Nephron progenitor cell (in vitro differentiated cells): ENCODE data around the gene PLPP7.

ENCODE experiments used
- DNase-seq: peaks from one replicate; pipeline ENCODE4 v3.0.0; 2021
- H3K27ac Mint-ChIP-seq: 2 replicates; pipeline ENCODE4 v1.8.0; 2021; ENCODE audit warnings: mild to moderate bottlenecking, moderate library complexity, mixed read lengths
- H3K27me3 Mint-ChIP-seq: 2 replicates; pipeline ENCODE4 v1.8.0; 2021; ENCODE audit warnings: mild to moderate bottlenecking, low read depth, mixed read lengths; ENCODE audit not compliant: poor library complexity
- H3K36me3 Mint-ChIP-seq: 2 replicates; pipeline ENCODE4 v1.8.0; 2021; ENCODE audit warnings: low read depth, mixed read lengths
- H3K4me1 Mint-ChIP-seq: 2 replicates; pipeline ENCODE4 v1.8.0; 2021; ENCODE audit warnings: mixed read lengths
- H3K4me3 Mint-ChIP-seq: 2 replicates; pipeline ENCODE4 v1.8.0; 2021; ENCODE audit warnings: mild to moderate bottlenecking, moderate library complexity, mixed read lengths
- H3K9me3 Mint-ChIP-seq: 2 replicates; pipeline ENCODE4 v1.8.0; 2021; ENCODE audit warnings: mild to moderate bottlenecking, moderate library complexity, mixed read lengths
- TF ChIP-seq, protein P1 (sequence below): fragments of 200-600 bp; sonication (generic); IDR thresholded peaks from 2 replicates; pipeline ENCODE4 v1.5.0; 2021; ENCODE audit warnings: antibody characterized with exemption

The PLPP7 gene

DNA sequence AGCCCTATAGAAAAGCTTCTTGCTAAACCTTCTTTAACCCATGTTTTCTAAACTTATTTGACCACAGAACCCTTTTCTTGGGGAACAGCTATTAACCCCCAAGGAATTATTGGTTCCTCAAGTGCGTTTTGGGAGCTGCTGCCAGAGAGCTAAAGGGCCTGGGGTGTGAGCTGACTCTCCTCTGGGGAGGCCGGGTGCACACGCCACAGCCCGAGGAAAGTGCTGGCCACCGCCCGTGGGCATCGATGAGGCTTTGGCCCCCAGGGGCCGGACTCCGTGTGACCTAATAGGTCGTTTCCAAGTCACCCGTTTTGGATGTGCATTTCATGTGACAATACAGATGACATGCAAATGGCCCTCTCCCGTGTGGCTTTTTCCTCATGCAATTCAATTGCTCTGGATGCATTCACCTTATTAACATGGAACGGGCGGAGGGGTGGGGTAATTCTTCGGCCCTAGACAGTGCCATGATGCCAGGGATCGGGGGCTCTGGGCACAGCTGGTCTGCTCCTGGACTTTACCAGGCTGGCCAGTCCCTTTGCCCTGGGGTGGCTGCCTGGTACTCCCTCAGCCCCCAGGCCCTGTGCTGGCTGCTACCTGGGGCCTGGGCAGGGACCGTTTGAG, 19.5 kb downstream of the PLPP7 start:
- no peak for DNase-seq
- Mint-ChIP-seq H3K27ac (no peak overlapping the region), H3K4me3 (no peak overlapping the region), H3K4me1 (peaks cover 6% of the 10 kb centered on the region), H3K9me3 (no peaks in the 10 kb centered on the region), H3K36me3 (no peaks in the 10 kb centered on the region), H3K27me3 (peaks cover 4% of the 10 kb centered on the region)
- TF ChIP-seq, protein P1, sequence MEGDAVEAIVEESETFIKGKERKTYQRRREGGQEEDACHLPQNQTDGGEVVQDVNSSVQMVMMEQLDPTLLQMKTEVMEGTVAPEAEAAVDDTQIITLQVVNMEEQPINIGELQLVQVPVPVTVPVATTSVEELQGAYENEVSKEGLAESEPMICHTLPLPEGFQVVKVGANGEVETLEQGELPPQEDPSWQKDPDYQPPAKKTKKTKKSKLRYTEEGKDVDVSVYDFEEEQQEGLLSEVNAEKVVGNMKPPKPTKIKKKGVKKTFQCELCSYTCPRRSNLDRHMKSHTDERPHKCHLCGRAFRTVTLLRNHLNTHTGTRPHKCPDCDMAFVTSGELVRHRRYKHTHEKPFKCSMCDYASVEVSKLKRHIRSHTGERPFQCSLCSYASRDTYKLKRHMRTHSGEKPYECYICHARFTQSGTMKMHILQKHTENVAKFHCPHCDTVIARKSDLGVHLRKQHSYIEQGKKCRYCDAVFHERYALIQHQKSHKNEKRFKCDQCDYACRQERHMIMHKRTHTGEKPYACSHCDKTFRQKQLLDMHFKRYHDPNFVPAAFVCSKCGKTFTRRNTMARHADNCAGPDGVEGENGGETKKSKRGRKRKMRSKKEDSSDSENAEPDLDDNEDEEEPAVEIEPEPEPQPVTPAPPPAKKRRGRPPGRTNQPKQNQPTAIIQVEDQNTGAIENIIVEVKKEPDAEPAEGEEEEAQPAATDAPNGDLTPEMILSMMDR, result no peak

DNA sequence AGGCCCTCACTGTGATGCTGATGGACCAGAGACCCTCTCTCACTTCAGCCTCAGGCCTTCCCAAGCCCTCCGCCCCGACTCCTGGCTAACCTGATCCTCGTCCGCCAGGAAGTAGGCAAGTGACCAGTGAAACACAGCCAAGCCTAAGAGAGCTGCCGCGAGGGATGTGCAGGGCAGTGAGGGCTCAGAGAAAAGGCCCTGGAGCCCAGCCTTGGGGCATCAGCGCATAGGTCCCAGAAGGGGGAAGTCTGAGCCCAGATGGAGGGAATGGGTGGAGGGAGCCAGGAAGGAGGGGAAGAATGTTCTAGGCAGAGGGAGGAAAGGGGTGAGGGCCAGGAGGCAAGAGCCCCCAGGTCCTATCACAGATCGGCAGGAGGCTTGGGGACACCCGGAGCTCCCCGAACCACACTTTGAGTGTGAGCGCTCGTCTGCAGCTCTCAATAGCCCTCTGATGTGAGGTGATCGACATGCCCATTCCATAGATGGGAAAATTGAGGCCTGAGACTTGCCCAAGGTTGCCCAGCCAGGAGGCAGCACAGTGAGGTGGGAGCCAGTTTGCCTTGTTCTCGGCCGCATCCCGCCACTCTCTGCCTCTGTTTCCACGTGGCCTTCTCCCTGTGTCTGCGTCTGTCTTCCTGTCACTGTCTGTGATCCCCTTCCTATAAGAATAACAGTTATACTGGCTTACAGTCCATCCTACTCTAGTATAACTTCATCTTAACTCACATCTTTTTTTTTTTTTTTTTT, 20.2 kb downstream of the PLPP7 start:
- TF ChIP-seq, protein P1, result no peak
- DNase-seq, result no peak
- Mint-ChIP-seq H3K4me3 (no peak overlapping the region), H3K36me3 (no peaks in the 10 kb centered on the region), H3K27me3 (peaks cover 4% of the 10 kb centered on the region), H3K9me3 (no peaks in the 10 kb centered on the region), H3K4me1 (peaks cover 3% of the 10 kb centered on the region), H3K27ac (peak overlapping the region; percentile 85)

DNA sequence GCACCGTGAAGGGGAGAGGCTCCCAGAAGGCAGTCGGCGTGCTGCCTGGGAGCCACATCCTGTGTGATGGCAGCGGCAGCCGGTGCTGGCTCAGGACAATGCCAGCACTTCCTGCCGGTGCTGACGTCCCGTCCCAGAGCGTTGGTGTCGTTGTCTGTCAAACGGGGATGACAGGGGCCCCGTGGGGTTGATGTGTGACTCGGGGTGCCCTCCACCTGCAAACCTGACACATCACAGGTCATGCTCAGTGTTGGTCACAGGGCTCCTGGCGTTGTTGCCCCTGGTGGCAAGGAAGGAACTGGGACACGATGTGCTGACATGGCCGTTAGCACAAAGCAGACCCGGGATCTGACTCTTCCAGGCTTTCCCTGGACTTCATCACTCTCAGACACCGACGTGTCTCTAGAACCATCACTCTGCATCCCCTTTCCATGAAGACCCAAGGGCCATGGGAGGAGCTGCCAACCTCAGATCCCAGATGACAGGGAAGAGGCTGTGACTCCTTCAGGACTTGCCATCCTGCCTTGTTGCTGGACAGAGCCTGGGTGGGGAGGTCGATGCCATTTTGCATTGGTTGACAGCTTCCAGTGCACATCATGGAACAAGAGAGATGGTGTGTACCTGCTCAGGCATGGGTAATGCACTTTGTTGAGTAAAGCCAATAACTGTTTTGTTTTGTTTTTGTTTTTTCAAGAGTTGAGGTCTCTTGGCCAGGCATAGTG, 21.5 kb downstream of the PLPP7 start:
- no peak overlapping the region for H3K27ac Mint-ChIP-seq
- no peaks in the 10 kb centered on the region for H3K36me3 Mint-ChIP-seq
- peaks cover 4% of the 10 kb centered on the region for H3K27me3 Mint-ChIP-seq
- H3K4me3 Mint-ChIP-seq, result no peak overlapping the region
- H3K4me1 Mint-ChIP-seq, result no peaks in the 10 kb centered on the region
- TF ChIP-seq, protein P1, result no peak
- peaks cover 4% of the 10 kb centered on the region for H3K9me3 Mint-ChIP-seq
- DNase-seq, result no peak

DNA sequence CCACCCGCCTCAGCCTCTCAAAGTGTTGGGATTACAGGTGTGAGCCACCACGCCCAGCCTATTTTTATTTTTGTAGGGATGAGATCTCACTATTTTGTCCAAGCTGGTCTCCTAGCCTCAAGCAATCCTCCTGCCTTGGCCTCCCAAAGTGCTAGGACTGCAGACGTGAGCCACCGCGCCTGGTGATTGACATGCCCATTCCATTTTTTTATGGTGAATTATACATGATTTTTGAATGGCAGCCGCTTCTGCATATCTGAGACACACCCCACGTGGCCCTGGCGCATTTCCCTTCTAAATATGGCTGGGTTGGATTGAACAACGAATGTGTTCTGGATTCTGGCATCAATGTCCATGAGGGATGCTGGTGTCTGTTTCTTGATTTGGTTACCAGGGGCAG, 22.7 kb downstream of the PLPP7 start:
- peaks cover 4% of the 10 kb centered on the region for H3K27me3 Mint-ChIP-seq
- DNase-seq, result no peak
- no peak overlapping the region for H3K27ac Mint-ChIP-seq
- no peak overlapping the region for H3K4me3 Mint-ChIP-seq
- TF ChIP-seq, protein P1, result no peak
- no peaks in the 10 kb centered on the region for H3K4me1 Mint-ChIP-seq
- peaks cover 5% of the 10 kb centered on the region for H3K9me3 Mint-ChIP-seq
- no peaks in the 10 kb centered on the region for H3K36me3 Mint-ChIP-seq

DNA sequence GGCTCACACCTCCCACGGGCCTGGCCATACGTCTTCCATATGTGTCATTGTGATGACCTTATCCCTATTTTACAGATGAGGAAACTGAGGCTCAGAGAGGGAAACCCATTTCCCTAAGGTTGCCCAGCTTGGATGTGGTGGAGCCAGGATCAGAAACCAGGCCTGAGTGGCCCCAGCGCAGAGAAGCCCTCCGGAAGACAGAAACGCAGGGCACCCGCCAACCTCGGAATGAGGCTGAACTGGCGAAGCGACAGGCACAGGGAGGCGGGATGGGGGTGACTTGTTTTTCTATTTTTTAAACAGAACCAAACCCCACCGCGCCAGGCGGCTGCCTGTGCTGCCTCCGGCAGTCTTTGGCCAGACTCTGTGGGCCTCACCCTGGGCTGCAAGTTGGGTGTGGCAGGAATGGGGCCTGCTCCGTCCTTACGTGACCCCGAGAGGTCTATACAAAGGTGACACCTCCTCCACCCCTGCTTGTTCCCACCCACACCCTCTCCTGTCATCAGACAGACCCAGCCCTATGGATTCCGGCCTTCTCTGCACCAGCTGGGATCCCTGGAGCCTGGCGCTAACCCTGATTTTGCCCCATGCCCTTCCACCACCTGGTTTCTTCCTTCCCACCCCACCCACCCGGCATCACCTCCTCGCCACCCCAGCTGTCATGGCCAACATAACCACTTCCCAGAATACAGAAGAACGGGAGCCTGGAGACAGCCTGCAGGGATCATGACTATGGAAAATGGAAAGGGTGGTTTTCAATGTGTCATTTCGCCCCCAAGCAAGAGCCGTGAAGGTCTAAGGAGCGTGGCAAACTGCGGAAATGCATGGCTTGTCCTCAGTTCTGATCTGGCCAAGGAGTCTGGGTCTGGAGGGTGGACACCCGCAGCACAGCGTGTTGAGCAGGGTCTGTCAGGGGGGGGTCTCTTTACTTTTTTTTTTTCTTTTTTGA, 23.6 kb downstream of the PLPP7 start:
- H3K27ac Mint-ChIP-seq, result no peak overlapping the region

More for the DNA sequence above, 23.6 kb downstream of the PLPP7 start:
- TF ChIP-seq, protein P1, result no peak
- Mint-ChIP-seq H3K4me3 (no peak overlapping the region), H3K9me3 (peaks cover 5% of the 10 kb centered on the region), H3K27me3 (peaks cover 8% of the 10 kb centered on the region), H3K4me1 (no peaks in the 10 kb centered on the region), H3K36me3 (no peaks in the 10 kb centered on the region)
- no peak for DNase-seq
